Vagina (tissue), 2 donors: ENCODE measurements around the gene NPAS1. TPM values are rescaled to one million over a fixed set of nuclear protein-coding genes. Genes with fewer than 3 reads are reported as not detected.

Experiments
- DNase-seq, 2 donors: peaks; one replicate each; pipeline ENCODE4 v3.0.0-alpha.2; 2017; ENCODE audit errors: extremely low spot score in 2 of 2
- H3K27ac ChIP-seq: fragments of 200-600 bp; sonication (generic); one replicate; pipeline ENCODE4 v1.5.1; 2019
- H3K27me3 ChIP-seq: fragments of 200-600 bp; sonication (generic); one replicate; pipeline ENCODE4 v1.5.1; 2019
- H3K36me3 ChIP-seq, 2 donors: fragments of 200-600 bp; sonication (generic); one replicate each; pipeline ENCODE4 v1.5.1; 2017 to 2019
- H3K4me1 ChIP-seq: fragments of 200-600 bp; sonication (generic); one replicate; pipeline ENCODE4 v1.5.1; 2019
- H3K4me3 ChIP-seq, 2 donors: fragments of 200-600 bp; sonication (generic); 1 replicate in 1 of 2; 2 replicates in 1 of 2; pipeline ENCODE4 v1.5.1; 2016 to 2019
- H3K9me3 ChIP-seq: fragments of 200-600 bp; sonication (generic); one replicate; pipeline ENCODE4 v1.5.1; 2019
- CTCF ChIP-seq, 3 experiments: fragments of 450-650 bp in 2 of 3; fragments of 200-600 bp in 1 of 3; sonication (generic) in 1 of 3; IDR thresholded peaks; one replicate each; pipeline ENCODE4 v1.5.1; 2017 to 2019; ENCODE audit warnings: antibody characterized with exemption in 3 of 3, mild to moderate bottlenecking in 2 of 3, moderate library complexity in 2 of 3
- POLR2A ChIP-seq, 2 donors: fragments of 450-650 bp; IDR thresholded peaks; one replicate each; pipeline ENCODE4 v1.6.1; 2017; ENCODE audit warnings: antibody characterized with exemption in 2 of 2, mild to moderate bottlenecking in 2 of 2, moderate library complexity in 2 of 2
- POLR2AphosphoS5 ChIP-seq, 2 donors: sonication (generic); formaldehyde crosslinking; IDR thresholded peaks; one replicate each; pipeline ENCODE4 v1.9.0; 2017; ENCODE audit warnings: antibody characterized with exemption in 2 of 2, mild to moderate bottlenecking in 2 of 2, low read depth in 1 of 2; ENCODE audit not compliant: insufficient read depth in 1 of 2
- intact Hi-C: fragments of 100-400 bp; cut with DNase I; formaldehyde crosslinking; loops from one replicate; pipeline ENCODE4 v1.15.1; 2023
- total RNA-seq: library from RNA; depleted of rRNA; stranded (reverse); fragments of >200 nt; gene quantifications from one replicate; pipeline ENCODE4 v1.2.3, GENCODE V29; 2016

Gene NPAS1
- total RNA-seq, 1 donor from 2014 or later, result 0.49 TPM

GRCh38 chr19:47082493-47082892 is 62.9 kb downstream of the NPAS1 start:
- Histone ChIP-seq H3K4me1 (peaks cover 6% of the 10 kb centered on the region), H3K9me3 (no peaks in the 10 kb centered on the region), H3K36me3 (peaks cover 0 to 86% of the 10 kb centered on the region in 2 donors), H3K4me3 (no peak overlapping the region), H3K27ac (no peak overlapping the region), H3K27me3 (no peaks in the 10 kb centered on the region)
- DNase-seq, result no peak
- TF ChIP-seq CTCF (IDR thresholded peaks at IDR 0.05) (no peak), POLR2A (IDR thresholded peaks at IDR 0.05) (no peak), POLR2AphosphoS5 (IDR thresholded peaks at IDR 0.05; ENCODE audit: insufficient read depth in 1 of 2, low read depth in 1 of 2) (no peak)
- intact Hi-C loops, result no loop called here

- Histone ChIP-seq H3K27me3 (no peaks in the 10 kb centered on the region), H3K9me3 (no peaks in the 10 kb centered on the region), H3K4me3 (no peak overlapping the region), H3K36me3 (peaks cover 0 to 84% of the 10 kb centered on the region in 2 donors), H3K4me1 (peaks cover under 1% of the 10 kb centered on the region), H3K27ac (no peak overlapping the region)
- TF ChIP-seq POLR2A (IDR thresholded peaks at IDR 0.05) (no peak), POLR2AphosphoS5 (IDR thresholded peaks at IDR 0.05; ENCODE audit: insufficient read depth in 1 of 2, low read depth in 1 of 2) (no peak), CTCF (IDR thresholded peaks at IDR 0.05) (no peak)
- intact Hi-C loops, result no loop called here
- no peak for DNase-seq
These were observed 65.3 kb downstream of the NPAS1 start for GRCh38 chr19:47084879-47085439.

GRCh38 chr19:47086280-47086679 is 66.6 kb downstream of the NPAS1 start:
- no peak for DNase-seq
- Histone ChIP-seq H3K4me3 (no peak overlapping the region), H3K4me1 (no peaks in the 10 kb centered on the region), H3K27me3 (no peaks in the 10 kb centered on the region), H3K27ac (no peak overlapping the region), H3K9me3 (no peaks in the 10 kb centered on the region), H3K36me3 (peaks cover 0 to 80% of the 10 kb centered on the region in 2 donors)
- TF ChIP-seq POLR2A (IDR thresholded peaks at IDR 0.05) (no peak), CTCF (IDR thresholded peaks at IDR 0.05) (no peak), POLR2AphosphoS5 (IDR thresholded peaks at IDR 0.05; ENCODE audit: insufficient read depth in 1 of 2, low read depth in 1 of 2) (no peak)
- intact Hi-C loops, result no loop called here

- no peak for TF ChIP-seq CTCF (IDR thresholded peaks at IDR 0.05)
- TF ChIP-seq POLR2A (IDR thresholded peaks at IDR 0.05), result no peak
- TF ChIP-seq POLR2AphosphoS5 (IDR thresholded peaks at IDR 0.05; ENCODE audit: insufficient read depth in 1 of 2, low read depth in 1 of 2), result no peak
- Histone ChIP-seq H3K27ac (no peak overlapping the region), H3K27me3 (no peaks in the 10 kb centered on the region), H3K4me3 (no peak overlapping the region), H3K36me3 (peaks cover 0 to 68% of the 10 kb centered on the region in 2 donors), H3K4me1 (peaks cover 21% of the 10 kb centered on the region), H3K9me3 (no peaks in the 10 kb centered on the region)
- DNase-seq, result no peak
- intact Hi-C loops, result no loop called here
These were observed 70.2 kb downstream of the NPAS1 start for GRCh38 chr19:47089767-47090350.

- Histone ChIP-seq H3K9me3 (no peaks in the 10 kb centered on the region), H3K4me1 (peaks cover 55% of the 10 kb centered on the region), H3K27me3 (no peaks in the 10 kb centered on the region), H3K36me3 (peaks cover 0 to 40% of the 10 kb centered on the region in 2 donors), H3K27ac (peak overlapping the region; percentile 83), H3K4me3 (no peak overlapping the region)
- DNase-seq, result no peak
- intact Hi-C loops, result no loop called here
- TF ChIP-seq POLR2AphosphoS5 (IDR thresholded peaks at IDR 0.05; ENCODE audit: insufficient read depth in 1 of 2, low read depth in 1 of 2), result no peak
These were observed 73.6 kb downstream of the NPAS1 start for GRCh38 chr19:47093254-47093653.
